Fibroblast of the conjunctiva (primary cell): ENCODE measurements around the gene EIF4G2.

Experiments
- DNase-seq: peaks from one replicate; pipeline ENCODE4 v3.0.0-alpha.2; 2010; ENCODE audit warnings: low read depth

Gene EIF4G2

GRCh38 chr11:10771457-10771856 lies 37.3 kb downstream of the EIF4G2 start:
- DNase-seq: no peak

- peak; percentile 35 for DNase-seq
Measured at GRCh38 chr11:10770626-10771254, 38.0 kb downstream of the EIF4G2 start.

GRCh38 chr11:10764412-10764811 lies 44.3 kb downstream of the EIF4G2 start:
- DNase-seq: no peak

- no peak for DNase-seq
Measured at GRCh38 chr11:10763766-10764165, 45.0 kb downstream of the EIF4G2 start.

GRCh38 chr11:10762913-10763421 lies 45.8 kb downstream of the EIF4G2 start:
- DNase-seq: no peak

- DNase-seq: no peak
Measured at GRCh38 chr11:10762185-10762584, 46.5 kb downstream of the EIF4G2 start.

- DNase-seq: no peak
Measured at GRCh38 chr11:10761085-10761698, 47.5 kb downstream of the EIF4G2 start.

GRCh38 chr11:10758957-10759356 lies 49.8 kb downstream of the EIF4G2 start:
- DNase-seq: no peak

- DNase-seq: no peak
Measured at GRCh38 chr11:10752486-10752885, 56.2 kb downstream of the EIF4G2 start.

- no peak for DNase-seq
Measured at GRCh38 chr11:10752061-10752460, 56.7 kb downstream of the EIF4G2 start.

GRCh38 chr11:10751581-10751940 lies 57.2 kb downstream of the EIF4G2 start:
- no peak for DNase-seq

- peak; percentile 89 for DNase-seq
Measured at GRCh38 chr11:10750838-10751580, 57.7 kb downstream of the EIF4G2 start, which contains the start of gene CTR9. CTR9 (plus strand) TSS chr11:10751246; CDS start chr11:10751413, 167 bp downstream.

- DNase-seq: no peak
Measured at GRCh38 chr11:10749476-10749875, 59.2 kb downstream of the EIF4G2 start.

- no peak for DNase-seq
Measured at GRCh38 chr11:10747733-10748132, 61.0 kb downstream of the EIF4G2 start.
